Gastrocnemius medialis (tissue), 4 donors: ENCODE data around the gene ARFGAP1.

Experiments
- POLR2A ChIP-seq, 2 donors: fragments of 450-650 bp; IDR thresholded peaks; one replicate each; pipeline ENCODE4 v1.6.1; 2017; ENCODE audit warnings: antibody characterized with exemption in 2 of 2, mild to moderate bottlenecking in 2 of 2, moderate library complexity in 2 of 2
- TF ChIP-seq, protein P1 (sequence below), 5 experiments: fragments of 450-650 bp in 3 of 5; fragments of 200-600 bp in 2 of 5; sonication (generic) in 2 of 5; IDR thresholded peaks in 4 of 5; conservative IDR thresholded peaks in 1 of 5; 1 replicate in 4 of 5; 2 replicates in 1 of 5; pipeline ENCODE4 v1.5.1; 2016 to 2019; ENCODE audit warnings: antibody characterized with exemption in 5 of 5, mild to moderate bottlenecking in 3 of 5, moderate library complexity in 3 of 5

DNA sequence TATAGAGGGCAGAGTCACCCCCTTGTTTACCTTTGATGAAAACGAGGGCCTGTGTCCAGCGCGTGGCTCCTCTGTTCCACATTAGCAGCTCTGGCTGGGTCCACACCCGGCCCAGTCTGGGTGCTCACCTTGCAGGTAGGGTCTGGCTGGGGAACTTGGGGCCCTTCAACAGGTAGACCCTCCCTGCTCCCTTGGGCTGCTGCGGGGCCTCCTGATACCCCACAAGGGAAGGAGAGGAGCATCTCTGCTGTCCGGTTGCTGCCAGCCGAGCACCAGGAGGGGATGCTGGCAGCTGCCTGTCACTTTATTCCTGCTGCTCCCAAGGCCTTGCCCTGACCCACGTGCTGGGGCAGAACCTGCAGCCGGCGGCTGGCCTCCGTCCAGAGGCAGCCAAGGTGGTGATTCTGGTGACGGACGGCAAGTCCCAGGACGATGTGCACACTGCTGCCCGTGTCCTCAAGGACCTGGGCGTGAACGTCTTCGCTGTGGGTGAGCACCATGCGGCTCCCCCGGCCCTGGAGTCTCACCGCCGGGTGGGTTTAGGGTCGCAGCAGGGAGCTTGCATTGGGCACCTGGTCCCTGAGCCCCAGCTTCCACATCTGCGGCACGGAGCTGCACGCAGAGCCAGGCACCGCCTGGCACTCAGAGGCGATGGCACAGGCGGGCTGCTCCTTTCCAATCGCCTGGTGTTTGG is 35.8 kb downstream of the ARFGAP1 start:
- TF ChIP-seq, protein P1, sequence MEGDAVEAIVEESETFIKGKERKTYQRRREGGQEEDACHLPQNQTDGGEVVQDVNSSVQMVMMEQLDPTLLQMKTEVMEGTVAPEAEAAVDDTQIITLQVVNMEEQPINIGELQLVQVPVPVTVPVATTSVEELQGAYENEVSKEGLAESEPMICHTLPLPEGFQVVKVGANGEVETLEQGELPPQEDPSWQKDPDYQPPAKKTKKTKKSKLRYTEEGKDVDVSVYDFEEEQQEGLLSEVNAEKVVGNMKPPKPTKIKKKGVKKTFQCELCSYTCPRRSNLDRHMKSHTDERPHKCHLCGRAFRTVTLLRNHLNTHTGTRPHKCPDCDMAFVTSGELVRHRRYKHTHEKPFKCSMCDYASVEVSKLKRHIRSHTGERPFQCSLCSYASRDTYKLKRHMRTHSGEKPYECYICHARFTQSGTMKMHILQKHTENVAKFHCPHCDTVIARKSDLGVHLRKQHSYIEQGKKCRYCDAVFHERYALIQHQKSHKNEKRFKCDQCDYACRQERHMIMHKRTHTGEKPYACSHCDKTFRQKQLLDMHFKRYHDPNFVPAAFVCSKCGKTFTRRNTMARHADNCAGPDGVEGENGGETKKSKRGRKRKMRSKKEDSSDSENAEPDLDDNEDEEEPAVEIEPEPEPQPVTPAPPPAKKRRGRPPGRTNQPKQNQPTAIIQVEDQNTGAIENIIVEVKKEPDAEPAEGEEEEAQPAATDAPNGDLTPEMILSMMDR (IDR thresholded peaks at IDR 0.05 in 4 of 5, conservative IDR thresholded peaks at IDR 0.05 in 1 of 5): no peak
- TF ChIP-seq POLR2A (IDR thresholded peaks at IDR 0.05): no peak
